ENCODE data around the gene RNF168. TPM values are rescaled to one million over a fixed set of nuclear protein-coding genes. Genes with fewer than 3 reads are reported as not detected.
"Not testable (repeated sequence)": the region's sequence is repeated elsewhere in the genome, so short reads cannot be mapped to it uniquely, and the experiment has no call there.

The RNF168 gene
- total RNA-seq, 3 donors from 2014 or later (not counting 1 experiment from before 2014, with no cell fraction given), result 34.5 to 45.0 (median 42.0) TPM

DNA sequence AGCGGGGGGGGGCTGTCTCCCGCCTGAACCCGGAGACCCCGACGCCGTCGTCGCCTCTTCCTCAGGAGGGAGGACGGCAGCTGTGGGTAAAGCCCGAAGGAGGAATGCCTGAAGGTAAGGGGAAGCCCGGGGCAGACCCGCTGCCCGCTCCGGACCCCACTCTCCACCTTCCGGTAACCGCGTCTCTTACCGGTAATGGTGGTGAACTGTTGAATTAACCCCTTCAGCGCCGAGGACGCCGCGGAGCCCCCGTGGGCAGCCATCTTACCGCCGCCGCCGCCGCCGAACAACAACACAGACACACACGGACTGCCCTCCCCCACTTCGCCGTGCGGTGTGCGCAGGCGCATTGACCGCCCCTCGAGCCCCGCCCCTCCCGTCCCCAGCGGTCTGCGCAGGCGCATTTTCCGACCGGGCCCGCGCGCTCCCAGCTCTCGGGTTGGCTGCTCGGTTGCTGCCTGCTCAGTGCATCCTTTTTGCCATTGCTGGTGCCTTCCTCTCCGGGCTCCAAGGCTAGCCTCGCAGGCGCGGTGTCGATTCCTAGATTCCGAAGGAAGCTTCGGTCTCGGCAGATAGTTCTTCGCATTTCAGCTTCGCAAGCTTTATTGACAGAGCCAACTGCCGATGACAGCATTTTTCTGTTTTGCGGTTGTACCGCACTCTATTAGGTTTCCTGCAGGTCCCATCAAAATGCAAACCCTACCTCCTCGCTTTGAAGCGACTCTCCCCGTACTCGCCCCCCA is 71.3 kb downstream of the RNF168 start, which contains the start of gene UBXN7:
TSS of gene UBXN7 (minus strand) at position 291 of the 743 bp plus-strand sequence. CDS start at position 263, 28 bp downstream.
- ATAC-seq (peak; percentile 87 to 96 (median 93)), DNase-seq (peak; percentile 94 to 98)
- Histone ChIP-seq H3K4me3 (ENCODE audit: low read length) (peak within 1 kb of the TSS; percentile 86), H3K27me3 (ENCODE audit: control insufficient read depth, insufficient read depth, low read length) (no peaks in the 10 kb centered on the region), H3K4me1 (ENCODE audit: control insufficient read depth, insufficient read depth, low read length) (peaks cover 11% of the 10 kb centered on the region), H3K27ac (ENCODE audit: low read length) (peak within 1 kb of the TSS; percentile 81), H3K9me3 (ENCODE audit: control insufficient read depth, insufficient read depth, low read length) (no peaks in the 10 kb centered on the region), H3K36me3 (ENCODE audit: control insufficient read depth, insufficient read depth, low read length) (peaks cover 2% of the 10 kb centered on the region)
- Mint-ChIP-seq H3K36me3 (no peaks in the 10 kb centered on the region), H3K27me3 (ENCODE audit: low read depth in 2 of 2) (no peaks in the 10 kb centered on the region), H3K27ac (peak within 1 kb of the TSS; percentile 94 to 96), H3K4me1 (peaks cover 21 to 27% of the 10 kb centered on the region in 2 donors), H3K4me3 (peak within 1 kb of the TSS; percentile 97), H3K9me3 (no peaks in the 10 kb centered on the region)
- TF ChIP-seq, protein P1, sequence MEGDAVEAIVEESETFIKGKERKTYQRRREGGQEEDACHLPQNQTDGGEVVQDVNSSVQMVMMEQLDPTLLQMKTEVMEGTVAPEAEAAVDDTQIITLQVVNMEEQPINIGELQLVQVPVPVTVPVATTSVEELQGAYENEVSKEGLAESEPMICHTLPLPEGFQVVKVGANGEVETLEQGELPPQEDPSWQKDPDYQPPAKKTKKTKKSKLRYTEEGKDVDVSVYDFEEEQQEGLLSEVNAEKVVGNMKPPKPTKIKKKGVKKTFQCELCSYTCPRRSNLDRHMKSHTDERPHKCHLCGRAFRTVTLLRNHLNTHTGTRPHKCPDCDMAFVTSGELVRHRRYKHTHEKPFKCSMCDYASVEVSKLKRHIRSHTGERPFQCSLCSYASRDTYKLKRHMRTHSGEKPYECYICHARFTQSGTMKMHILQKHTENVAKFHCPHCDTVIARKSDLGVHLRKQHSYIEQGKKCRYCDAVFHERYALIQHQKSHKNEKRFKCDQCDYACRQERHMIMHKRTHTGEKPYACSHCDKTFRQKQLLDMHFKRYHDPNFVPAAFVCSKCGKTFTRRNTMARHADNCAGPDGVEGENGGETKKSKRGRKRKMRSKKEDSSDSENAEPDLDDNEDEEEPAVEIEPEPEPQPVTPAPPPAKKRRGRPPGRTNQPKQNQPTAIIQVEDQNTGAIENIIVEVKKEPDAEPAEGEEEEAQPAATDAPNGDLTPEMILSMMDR (IDR thresholded peaks at IDR 0.05), result no peak
- under 1% methylated on average over 67 of the region's 67 CpGs for WGBS (ENCODE audit: insufficient coverage)
- intact Hi-C loops (cut with micrococcal nuclease), result loop anchor here (1.0 to 2.0 kb wide), 3 partner anchors 70 to 179 kb away; partner anchors contain the start of gene RNF168

DNA sequence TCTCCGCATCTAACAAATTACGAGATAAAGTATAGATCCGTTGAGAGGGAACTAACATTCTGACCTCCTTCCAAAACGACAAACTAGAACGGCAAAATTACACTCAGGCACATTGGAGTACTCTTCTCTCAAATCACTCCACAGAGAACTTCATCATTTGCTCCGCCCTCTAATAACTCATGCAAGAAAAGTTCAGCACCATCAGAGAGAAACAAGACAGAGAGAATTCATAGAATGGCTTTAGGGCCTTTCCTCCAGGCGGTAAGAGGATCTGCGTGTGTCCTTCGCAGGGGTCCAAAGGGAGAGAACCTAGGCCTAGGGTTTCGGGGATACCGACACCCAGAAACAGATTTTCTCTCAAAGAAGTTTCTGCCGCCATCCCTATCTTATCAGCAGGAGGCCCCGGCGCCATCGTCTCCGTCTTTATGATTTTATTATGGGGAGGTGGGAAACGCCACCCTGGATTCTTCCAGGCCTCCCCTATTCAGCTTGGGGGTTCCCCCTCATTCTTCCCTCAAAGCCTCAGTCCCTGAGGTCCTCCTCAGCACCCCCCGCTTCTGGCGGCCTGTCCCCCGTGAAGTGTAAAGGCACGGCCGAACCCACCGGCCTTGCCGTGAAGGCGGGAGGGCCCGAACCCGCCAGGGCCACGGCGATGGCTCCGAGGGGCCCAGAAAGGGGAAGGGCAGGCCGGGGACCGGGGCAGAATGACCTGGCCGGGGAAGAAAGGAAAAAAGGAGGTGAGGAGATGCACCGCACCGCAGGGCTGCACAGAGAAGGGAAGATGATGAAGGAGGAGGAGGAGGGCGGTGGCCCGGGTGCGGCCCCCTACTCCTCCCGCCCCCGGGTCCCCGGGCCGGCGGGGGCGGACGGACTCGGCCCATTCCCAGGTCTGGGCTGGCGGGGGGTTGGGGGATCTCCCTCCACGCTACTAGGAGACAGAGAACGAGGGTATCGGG is 72.1 kb downstream of the RNF168 start:
- Histone ChIP-seq H3K4me3 (ENCODE audit: low read length) (peak overlapping the region; percentile 86), H3K4me1 (ENCODE audit: control insufficient read depth, insufficient read depth, low read length) (peaks cover 11% of the 10 kb centered on the region), H3K36me3 (ENCODE audit: control insufficient read depth, insufficient read depth, low read length) (peaks cover 7% of the 10 kb centered on the region), H3K27me3 (ENCODE audit: control insufficient read depth, insufficient read depth, low read length) (no peaks in the 10 kb centered on the region), H3K27ac (ENCODE audit: low read length) (peak overlapping the region; percentile 81), H3K9me3 (ENCODE audit: control insufficient read depth, insufficient read depth, low read length) (no peaks in the 10 kb centered on the region)
- Mint-ChIP-seq H3K9me3 (no peaks in the 10 kb centered on the region), H3K27ac (peak overlapping the region; percentile 94 to 96), H3K4me3 (peak overlapping the region; percentile 97), H3K4me1 (peaks cover 21 to 27% of the 10 kb centered on the region in 2 donors), H3K27me3 (ENCODE audit: low read depth in 2 of 2) (no peaks in the 10 kb centered on the region), H3K36me3 (no peaks in the 10 kb centered on the region)
- DNase-seq (peak; percentile 32 to 61), ATAC-seq (peak; percentile 13 to 43 (median 20))
- intact Hi-C loops (cut with micrococcal nuclease), result loop anchor here (1.0 to 2.0 kb wide), 3 partner anchors 71 to 178 kb away; partner anchors contain the start of gene RNF168
- under 1% methylated on average over 45 of the region's 50 CpGs for WGBS (ENCODE audit: insufficient coverage)
- TF ChIP-seq, protein P1 (IDR thresholded peaks at IDR 0.05), result no peak

DNA sequence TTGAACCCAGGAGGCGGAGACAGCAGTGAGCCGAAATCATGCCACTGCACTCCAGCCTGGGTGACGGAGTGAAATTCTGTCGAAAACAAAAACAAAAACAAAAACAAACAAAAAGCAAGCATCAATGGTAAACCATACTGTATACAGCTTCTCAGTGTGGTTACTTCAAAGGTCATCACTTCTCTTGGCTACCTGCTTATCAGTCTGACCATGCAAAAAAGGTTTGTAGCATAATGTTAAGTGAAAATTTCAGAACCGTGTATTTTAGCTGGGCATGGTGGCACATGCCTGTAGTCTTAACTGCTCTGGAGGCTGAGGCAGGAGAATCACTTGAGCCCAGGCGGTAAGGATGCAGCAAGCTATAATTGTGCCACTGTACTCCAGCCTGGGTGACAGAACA is 75.5 kb downstream of the RNF168 start:
- Mint-ChIP-seq H3K27ac (no peak overlapping the region), H3K9me3 (no peaks in the 10 kb centered on the region), H3K4me1 (peaks cover 40 to 45% of the 10 kb centered on the region in 2 donors), H3K4me3 (no peak overlapping the region), H3K36me3 (no peaks in the 10 kb centered on the region), H3K27me3 (ENCODE audit: low read depth in 2 of 2) (no peaks in the 10 kb centered on the region)
- H3K9me3 ChIP-seq (ENCODE audit: control insufficient read depth, insufficient read depth, low read length), result no peaks in the 10 kb centered on the region
- H3K4me3 ChIP-seq (ENCODE audit: low read length), result no peak overlapping the region
- DNase-seq, result no peak
- H3K4me1 ChIP-seq (ENCODE audit: control insufficient read depth, insufficient read depth, low read length), result peaks cover 14% of the 10 kb centered on the region
- ATAC-seq, result no peak
- intact Hi-C loops (cut with micrococcal nuclease), result no loop called here
- peaks cover 7% of the 10 kb centered on the region for H3K36me3 ChIP-seq (ENCODE audit: control insufficient read depth, insufficient read depth, low read length)
- no peaks in the 10 kb centered on the region for H3K27me3 ChIP-seq (ENCODE audit: control insufficient read depth, insufficient read depth, low read length)
- TF ChIP-seq, protein P1 (IDR thresholded peaks at IDR 0.05), result no peak
- no peak overlapping the region for H3K27ac ChIP-seq (ENCODE audit: low read length)
- 90% methylated on average over 6 of the region's 6 CpGs for WGBS (ENCODE audit: insufficient coverage)

DNA sequence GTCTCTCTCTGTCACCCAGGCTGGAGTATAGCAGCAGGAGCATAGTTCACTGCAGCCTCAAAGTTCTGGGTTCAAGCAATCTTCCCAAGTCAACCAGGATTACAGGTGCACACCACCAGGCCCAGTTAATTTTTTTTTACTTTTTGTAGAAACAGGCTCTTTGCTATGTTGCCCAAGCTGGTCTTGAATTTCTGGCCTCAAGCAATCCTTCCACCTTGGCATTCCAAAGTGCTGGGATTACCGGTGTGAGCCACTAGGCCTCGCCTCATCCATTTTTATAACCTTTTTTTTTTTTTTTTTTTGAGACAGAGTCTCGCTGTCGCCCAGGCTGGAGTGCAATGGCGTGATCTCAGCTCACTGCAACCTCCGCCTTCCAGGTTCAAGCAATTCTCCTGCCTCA is 79.1 kb downstream of the RNF168 start:
- H3K27ac Mint-ChIP-seq; H3K27me3 Mint-ChIP-seq (ENCODE audit: low read depth in 2 of 2): not testable (repeated sequence)
- H3K4me1 Mint-ChIP-seq, result peaks cover 39 to 44% of the 10 kb centered on the region in 2 donors

More for the DNA sequence above, 79.1 kb downstream of the RNF168 start:
- DNase-seq; H3K9me3 Mint-ChIP-seq; intact Hi-C loops (cut with micrococcal nuclease); H3K27me3 ChIP-seq (ENCODE audit: control insufficient read depth, insufficient read depth, low read length); H3K36me3 Mint-ChIP-seq; H3K4me3 Mint-ChIP-seq; H3K36me3 ChIP-seq (ENCODE audit: control insufficient read depth, insufficient read depth, low read length); H3K9me3 ChIP-seq (ENCODE audit: control insufficient read depth, insufficient read depth, low read length); H3K4me1 ChIP-seq (ENCODE audit: control insufficient read depth, insufficient read depth, low read length); ATAC-seq; H3K4me3 ChIP-seq (ENCODE audit: low read length); H3K27ac ChIP-seq (ENCODE audit: low read length): not testable (repeated sequence)
- 100% methylated on average over 6 of the region's 6 CpGs for WGBS (ENCODE audit: insufficient coverage)

Measured in natural killer cell (primary cell).